GM21367 (cell line): ENCODE measurements around the gene SNX3.

Source experiments
- ATAC-seq: cut with Tn5 transposase; IDR thresholded peaks from one replicate; pipeline ENCODE4 v1.9.1; 2021; ENCODE audit not compliant: unreplicated experiment

The SNX3 gene

GRCh38 chr6:108209738-108210137 lies 51.1 kb downstream of the SNX3 start:
- no peak for ATAC-seq

DNA sequence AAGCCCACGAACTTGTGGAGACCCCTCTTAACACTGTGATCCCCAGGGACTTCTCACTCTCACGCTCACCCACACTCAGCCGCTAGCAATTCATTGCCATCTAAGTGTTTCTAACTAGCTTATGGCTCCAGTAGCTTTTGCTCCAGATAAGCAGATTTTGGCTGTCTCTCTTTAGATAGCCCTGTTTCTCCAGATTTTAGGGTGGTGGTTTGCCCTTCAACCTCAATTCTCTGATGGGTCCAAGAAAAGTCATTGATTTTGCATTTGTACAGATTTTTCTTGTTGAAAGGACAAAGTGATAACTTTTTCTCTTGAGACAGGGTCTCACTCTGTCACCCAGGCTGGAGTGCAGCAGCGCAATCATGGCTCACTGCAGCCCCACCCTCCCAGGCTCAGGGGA lies 53.8 kb downstream of the SNX3 start:
- ATAC-seq: no peak

DNA sequence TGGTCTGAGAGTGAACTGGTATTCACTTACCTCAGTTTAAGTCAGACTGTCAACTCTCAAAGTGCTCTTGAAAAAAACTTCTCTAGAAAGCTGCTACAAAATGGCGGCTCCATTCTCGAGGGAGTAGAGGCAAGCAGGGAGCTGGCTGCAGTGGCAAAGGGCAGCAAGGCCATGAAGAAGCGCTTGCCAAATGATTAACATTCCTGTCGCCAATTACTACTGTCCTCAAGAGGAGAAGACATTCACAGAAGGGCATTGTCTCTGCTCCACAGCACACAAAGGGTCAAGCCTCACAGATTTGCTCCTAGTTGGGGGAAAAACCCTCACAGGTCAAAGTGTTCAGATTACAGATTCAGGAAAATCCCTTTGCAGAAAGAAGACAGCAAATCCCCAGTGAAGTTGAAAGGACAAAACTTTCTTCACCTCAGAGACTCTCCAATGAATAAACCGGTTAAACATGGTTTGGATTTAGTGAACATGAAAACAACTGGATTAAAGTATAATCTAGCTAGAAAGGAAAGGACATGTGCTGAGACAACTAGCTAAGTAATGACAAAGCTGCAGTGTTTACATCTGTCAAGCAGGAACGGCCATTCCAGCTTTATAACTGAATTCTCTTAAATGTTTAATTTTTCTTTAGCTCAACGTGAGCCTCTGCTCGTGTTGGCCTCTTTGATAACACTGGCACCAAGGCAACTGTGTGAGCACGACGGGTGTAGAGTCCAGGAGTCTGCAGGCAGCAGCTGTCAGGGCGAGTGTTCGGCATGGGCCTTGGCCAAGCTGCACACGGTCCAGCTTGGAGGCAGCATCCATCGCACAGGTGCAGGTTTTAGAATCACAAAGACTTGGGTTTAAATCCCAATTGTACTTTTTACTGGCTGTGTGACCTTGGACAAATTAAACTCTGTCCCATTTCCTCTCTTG lies 57.4 kb downstream of the SNX3 start:
- no peak for ATAC-seq

DNA sequence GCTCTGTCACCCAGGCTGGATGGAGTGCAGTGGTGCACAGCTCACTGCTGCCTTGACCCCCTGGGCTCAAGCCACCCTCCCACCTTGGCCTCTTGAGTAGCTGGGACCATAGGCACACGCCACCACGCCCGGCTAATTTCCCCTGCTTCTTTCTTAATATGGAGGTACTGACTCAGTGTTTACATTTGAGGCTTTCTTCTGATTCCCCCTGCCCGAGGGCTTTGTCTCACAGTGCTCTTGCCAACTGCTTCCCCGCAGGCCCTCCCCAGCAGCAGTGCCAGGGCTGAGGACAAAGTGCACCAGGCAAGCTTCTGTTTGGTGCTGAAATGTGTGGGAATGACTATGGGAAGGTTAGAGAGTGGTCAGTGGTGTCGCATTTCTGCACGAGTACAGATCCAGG lies 60.2 kb downstream of the SNX3 start:
- ATAC-seq: no peak

DNA sequence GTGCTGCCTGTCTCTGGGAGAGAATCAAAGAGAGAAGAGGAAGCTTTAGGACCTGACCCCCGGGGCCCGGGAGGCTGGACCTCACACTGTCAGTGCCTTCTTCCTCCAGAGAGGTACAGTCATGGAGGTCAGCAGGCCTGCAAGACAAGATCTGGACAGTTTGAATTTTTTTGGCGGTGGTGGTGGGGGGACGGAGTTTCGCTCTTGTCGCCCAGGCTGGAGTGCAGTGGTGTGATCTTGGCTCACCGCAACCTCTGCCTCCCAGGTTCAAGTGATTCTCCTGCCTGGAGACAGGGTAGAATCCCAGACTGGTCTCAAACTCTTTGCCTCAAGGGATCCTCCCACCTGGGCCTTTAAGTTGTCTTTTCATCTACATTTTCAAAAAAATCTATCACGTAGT lies 60.7 kb downstream of the SNX3 start:
- no peak for ATAC-seq

GRCh38 chr6:108198761-108199498 lies 61.9 kb downstream of the SNX3 start:
- no peak for ATAC-seq

- ATAC-seq: no peak
Observed at GRCh38 chr6:108195209-108195608, 65.6 kb downstream of the SNX3 start.

- ATAC-seq: no peak
Observed at GRCh38 chr6:108194503-108194902, 66.3 kb downstream of the SNX3 start.

GRCh38 chr6:108193835-108194234 lies 67.0 kb downstream of the SNX3 start:
- no peak for ATAC-seq

- no peak for ATAC-seq
Observed at GRCh38 chr6:108193131-108193530, 67.7 kb downstream of the SNX3 start.

DNA sequence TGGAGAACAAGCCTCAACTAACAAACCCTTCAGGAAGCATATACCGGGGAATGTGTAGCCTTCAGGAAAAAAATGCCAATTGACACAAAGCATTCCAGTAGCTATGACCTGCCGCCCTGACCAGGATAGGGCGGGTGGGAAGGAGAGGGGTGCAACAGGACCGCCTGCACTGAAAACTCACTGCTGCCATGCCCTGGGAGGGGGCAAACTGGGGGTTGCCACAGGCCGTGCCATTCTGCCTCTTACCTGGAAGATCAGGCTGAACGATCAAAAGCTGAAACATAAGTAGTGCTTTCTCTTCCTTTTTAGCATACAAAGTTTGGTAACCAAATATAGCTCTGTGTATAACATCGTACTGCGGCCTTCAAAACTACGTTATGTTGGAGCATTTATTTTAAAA lies 73.3 kb downstream of the SNX3 start:
- no peak for ATAC-seq

GRCh38 chr6:108186226-108186625 lies 74.6 kb downstream of the SNX3 start:
- ATAC-seq: no peak

DNA sequence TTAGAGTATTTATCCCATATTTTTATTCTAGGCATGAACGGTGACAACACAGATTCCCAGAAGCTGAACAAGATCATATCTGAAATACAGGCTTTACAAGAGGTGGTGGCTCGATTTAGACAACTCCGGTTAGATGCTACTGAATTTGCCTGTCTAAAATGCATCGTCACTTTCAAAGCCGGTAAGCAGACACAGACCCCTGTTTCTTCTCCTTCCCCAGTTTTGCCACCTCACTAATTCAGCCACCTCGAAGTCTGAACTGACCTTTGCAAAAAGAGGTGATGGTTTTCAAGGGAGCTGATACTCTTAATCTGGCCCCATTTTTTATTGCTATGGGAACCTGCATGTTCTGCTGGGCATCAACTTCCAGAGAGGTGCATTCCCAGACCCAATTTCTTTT lies 80.1 kb downstream of the SNX3 start:
- ATAC-seq: no peak

DNA sequence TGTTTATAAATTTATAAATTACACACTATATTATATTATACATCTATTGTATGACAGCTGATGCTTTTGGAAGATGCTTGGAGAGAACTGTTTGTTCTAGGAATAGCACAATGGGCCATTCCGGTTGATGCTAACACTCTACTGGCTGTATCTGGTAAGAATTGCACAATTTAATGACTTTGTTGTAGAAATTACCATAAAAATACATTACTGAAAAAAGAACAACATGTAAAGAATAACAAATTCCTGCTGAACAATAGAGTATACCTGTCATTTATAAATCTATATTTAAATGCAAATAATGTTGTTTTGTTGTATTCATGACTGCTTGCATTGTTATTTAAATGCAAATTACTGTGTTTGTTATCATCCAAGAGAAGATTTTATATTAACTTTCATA lies 80.6 kb downstream of the SNX3 start:
- ATAC-seq: no peak

DNA sequence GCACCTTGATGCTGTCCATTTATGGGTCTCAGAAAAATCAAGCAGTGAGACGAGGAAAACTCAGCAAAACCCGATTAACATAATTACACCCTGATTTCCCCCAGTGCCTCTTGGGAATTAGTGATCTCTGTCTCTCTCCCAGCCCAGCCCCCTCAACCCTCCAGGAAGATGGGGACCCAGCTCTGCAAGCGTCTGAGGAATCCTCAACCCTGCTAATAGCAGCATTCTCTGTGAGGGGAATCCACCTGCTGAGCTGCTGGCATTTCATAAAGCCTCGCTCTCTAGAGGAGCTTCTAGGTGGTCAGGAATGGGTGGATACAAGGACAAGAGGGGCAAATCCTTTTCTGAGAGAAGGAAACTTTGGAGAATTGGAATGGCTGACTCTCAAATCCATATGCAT lies 81.1 kb downstream of the SNX3 start:
- ATAC-seq: no peak

DNA sequence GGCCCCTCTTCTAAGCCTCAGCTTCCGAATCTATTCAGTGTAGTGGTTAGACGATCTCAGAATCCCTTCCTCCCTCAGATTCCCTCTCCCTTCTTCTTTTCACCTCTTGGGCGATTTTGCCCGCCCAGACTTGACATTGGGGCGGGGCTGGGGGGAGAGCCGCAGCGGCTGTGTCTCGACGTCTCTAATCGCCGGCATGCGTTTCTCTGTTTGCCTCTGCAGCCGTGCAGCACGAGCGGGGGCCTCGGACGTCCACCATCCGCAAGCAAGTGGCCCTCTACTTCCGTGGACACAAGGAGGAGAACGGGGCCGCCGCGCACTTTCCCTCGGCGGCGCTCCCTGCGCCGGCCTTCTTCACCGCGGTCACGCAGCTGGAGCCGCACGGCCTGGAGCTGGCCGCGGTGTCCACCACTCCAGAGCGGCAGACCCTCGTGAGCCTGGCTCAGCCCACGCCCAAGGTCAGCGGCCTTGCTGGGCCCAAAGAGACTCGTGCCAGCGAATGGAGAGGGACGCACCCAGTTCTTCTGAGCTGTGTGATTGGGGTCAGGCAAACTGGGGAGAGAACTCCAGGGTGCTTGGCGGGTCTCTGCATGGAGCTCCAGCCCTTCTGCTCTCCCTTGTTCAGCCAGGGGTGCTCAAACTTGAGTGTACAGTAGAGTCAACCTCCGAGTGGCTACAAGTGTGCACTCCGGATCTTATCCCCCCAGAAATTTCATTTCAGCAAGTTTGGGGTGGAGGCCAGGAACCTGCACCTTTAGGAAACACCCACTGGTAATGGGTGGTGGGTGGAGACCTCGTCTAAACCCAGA lies 84.4 kb downstream of the SNX3 start:
- ATAC-seq: no peak

- ATAC-seq: no peak
Observed at GRCh38 chr6:108175592-108176279, 85.1 kb downstream of the SNX3 start.

GRCh38 chr6:108175176-108175591 lies 85.7 kb downstream of the SNX3 start:
- ATAC-seq: no peak

DNA sequence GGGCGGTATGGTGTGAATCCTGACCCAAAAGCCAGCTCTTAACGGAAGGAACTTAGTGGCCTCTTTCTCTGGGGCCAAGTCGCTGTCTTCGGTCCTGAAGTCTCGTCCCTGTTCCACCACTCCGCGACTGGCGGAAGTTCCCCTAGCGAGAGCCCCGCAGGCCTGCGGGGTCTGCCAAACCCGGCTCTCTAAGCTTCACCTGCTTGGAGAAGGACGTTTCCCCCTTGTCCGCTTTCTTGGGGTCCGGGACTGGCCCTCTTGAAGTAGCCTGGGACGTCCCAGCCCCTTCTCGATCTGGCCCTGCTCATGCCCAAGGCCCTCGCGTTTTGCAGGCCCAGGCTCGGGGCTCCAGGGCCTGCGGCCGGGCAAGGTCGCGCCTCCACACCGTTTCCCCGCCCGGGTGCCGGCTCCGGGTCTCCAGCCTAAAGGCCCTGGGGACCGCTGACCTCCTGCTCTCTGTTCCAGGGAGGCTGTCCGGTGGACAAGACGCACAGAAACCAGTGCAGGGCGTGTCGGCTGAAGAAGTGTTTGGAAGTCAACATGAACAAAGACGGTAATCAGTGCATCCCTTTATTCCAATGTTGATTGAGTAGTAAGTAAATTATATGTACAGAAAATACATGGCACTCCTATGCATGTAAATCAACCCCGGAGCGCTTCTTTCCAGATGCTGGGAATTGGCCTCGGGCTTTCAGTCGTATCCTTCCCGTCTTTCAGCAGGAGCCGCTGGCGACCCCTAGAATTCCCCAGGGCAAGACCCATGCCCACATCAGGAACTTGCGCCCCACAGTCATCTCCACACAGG lies 86.3 kb downstream of the SNX3 start:
- no peak for ATAC-seq

DNA sequence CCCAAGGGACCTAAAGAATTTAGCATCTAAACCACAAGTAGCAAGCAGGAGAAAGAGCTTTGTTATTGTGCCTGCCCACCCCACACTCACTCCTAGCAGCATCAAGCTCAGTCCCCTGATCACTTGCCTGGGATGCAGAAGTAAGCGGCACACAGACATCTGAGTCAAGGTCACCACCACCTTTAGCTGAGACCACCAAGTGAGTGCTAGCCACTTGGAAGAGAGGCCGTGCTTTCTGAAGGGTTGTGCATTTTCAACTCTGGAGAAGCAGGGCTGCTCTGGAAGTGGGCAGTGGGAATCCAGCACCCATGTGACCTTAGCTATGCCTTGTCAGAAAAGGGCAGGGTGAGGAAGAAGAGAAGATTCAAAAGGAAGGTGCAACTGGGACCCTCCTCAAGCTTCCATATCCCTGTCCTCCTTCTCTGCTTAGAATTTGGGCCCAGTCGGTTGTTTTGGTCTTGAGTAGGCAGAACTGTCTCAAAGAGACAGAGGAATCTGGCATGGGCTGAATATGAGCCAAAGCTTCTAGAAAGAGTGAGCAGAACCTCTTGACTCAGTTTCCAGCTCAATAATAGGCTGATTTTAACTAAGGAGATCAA lies 88.8 kb downstream of the SNX3 start:
- ATAC-seq: no peak
